CD4-positive, alpha-beta T cell treated with Interleukin-1 beta for 1 hour (primary cell): ENCODE data around the gene IL4R.
A peak's percentile ranks its signal among the peaks of the same experiment; 100 is the strongest.

Experiments used
- DNase-seq, 2 donors: peaks; one replicate each; pipeline ENCODE4 v3.0.0-alpha.2; 2020 to 2022

The IL4R gene

DNA sequence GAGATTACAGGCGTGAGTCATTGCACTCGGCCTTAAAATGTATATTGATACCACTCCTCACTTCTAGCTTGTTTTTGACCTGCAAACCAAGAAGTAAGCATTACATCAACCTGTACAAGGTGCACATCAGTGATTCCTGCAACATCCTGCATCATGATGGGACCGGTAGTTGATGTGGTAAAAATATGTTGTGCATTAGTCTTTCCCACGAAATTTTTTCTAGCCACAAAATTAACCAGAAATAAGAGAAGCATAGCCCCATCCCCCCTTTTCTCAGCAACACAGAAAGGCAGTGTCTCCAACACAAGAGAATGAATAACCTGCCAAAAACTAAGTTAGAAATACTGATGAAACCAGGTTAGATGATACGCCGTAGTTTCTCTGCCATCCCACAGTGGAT lies 24.1 kb upstream of the IL4R start:
- no peak for DNase-seq

DNA sequence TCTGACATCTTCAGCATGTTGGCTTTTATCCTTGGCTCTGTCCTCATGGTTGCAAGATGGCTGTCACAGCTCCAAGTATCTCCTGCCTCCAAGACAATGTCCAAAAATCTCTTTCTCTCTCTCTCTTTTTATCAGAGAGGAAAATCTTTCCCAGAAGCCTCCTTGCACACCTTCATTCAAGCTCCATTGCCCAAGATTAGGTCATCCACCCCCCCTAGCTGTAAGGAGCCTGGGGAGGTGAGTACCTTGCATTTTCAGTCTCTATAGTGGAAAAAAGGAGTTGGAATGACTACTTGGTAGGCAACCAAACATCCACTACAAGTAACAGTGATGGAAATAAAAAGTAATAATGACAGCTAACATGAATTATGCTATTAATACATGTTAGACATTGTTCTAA lies 23.2 kb upstream of the IL4R start:
- no peak for DNase-seq

DNA sequence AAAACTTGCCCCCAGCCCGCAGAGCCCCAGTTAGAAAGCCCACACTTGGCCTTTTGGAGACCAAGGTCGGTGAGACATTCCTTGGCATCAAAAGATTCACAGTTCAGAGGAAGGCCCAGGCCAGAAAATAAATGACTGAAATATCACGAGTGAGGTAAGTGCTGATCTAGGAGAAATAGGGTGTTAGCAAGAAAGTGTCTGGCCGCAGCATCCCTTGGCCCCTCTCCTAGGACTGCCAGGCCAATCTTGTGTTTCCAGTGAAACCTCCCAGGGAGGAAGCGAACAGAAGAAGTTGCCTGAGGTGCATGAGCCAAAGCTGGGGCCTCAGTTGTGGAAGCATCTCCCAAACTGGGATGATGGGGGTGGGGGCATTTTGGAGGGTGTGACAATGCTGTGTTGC lies 22.7 kb upstream of the IL4R start:
- DNase-seq: no peak

DNA sequence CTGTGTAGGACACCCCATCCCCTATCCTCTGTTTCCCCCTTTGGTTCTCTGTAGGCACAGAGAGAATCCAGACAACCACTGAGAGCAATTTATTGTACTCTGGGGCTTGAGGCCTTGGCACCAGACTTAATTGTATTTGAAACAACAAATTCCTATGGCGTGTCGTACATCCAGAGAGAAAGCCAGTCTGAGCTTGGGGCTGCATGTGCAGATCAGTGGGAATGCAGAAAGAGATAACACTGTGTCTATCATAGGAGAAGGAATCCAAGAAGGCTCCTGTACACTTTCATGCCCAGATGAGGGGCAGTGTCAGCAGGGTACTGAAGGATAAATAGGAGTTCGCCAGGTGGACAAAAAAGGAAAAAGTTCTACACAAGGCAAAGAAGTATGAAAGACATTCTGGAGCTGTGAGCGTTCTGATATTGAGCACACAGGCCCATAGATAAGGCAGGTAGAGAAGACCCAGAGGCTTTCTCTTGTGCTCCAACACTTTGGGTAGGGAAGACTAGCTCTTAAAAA lies 22.0 kb upstream of the IL4R start:
- no peak for DNase-seq

DNA sequence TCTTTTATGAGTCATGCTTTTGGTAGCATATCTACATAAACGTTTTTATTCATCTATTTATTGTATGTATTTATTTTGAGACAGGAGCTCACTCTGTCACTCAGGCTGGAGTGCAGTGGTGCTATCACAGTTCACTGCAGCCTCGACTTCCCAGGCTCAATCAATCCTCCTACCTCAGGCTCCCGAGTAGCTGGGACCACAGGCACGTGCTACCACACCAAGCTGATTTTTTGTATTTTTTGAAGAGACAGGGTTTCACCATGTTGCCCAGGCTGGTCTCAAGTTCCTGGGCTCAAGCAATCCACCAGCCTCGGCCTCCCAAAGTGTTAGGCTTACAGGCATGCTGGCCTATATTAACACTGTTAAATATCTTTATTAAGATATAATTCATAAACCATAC lies 20.4 kb upstream of the IL4R start:
- DNase-seq: no peak

DNA sequence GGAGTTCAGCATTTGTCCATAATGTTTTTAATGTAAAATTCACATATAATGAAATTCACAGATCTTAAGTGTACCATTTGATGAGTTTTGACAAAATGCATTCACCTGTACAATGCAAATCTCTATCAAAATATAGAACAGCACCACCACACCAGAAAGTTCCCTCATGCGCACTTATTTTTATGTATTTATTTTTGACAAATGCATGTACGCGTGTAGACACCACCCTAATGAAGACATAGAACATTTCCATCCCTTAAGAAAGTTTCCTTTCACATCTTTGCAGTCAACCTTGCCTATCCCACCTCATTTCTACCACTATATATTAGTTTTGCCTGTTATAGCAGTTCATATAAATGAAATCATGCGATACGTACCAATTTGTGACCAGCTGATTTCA lies 15.6 kb upstream of the IL4R start:
- no peak for DNase-seq

DNA sequence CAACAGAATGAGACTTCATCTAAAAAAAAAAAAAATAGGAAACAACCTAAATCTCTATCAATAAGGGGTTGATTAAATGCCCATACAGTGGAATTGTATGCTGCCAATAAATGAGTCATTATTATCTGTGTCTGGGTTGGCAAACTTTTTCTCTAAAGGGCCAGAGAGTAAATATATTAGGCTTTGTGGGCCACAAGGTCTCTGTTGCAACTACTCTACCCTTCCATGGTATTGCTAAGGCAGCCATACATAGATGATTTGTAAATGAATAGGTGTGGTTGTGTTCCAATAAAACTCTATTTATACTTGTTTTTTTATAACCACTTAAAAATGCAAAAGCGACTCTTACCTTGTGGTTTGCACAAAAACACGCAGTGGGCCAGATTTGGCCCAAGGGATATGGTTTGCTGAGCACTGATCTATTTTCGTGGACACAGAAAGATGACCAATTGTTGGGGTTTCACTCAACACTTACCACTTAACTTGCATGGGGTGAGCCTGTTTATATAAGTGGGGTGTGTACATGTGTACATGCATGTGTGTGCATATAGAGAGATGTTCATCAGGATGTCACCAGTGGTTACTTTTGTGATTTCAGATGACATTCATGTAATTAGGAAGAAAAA lies 12.4 kb upstream of the IL4R start:
- no peak for DNase-seq

DNA sequence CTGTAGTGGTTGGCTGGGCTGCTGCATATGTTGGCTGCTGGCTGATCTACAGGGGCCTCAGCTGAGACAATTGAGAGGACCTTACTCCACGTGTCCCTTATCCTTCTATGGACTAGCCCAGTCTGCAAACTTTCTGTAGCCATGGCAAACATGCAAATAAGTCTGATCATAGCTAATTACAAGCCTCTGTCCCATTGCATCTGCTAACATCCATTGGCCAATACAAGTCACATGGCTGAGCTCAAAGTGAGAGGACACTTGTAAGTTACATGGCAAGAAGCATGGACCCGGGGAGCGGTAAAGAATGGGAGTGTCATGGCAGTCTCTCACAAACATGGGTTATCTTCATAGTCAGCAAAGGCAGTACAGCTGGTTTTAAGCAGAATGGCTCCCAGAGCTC lies 11.6 kb upstream of the IL4R start:
- no peak for DNase-seq

DNA sequence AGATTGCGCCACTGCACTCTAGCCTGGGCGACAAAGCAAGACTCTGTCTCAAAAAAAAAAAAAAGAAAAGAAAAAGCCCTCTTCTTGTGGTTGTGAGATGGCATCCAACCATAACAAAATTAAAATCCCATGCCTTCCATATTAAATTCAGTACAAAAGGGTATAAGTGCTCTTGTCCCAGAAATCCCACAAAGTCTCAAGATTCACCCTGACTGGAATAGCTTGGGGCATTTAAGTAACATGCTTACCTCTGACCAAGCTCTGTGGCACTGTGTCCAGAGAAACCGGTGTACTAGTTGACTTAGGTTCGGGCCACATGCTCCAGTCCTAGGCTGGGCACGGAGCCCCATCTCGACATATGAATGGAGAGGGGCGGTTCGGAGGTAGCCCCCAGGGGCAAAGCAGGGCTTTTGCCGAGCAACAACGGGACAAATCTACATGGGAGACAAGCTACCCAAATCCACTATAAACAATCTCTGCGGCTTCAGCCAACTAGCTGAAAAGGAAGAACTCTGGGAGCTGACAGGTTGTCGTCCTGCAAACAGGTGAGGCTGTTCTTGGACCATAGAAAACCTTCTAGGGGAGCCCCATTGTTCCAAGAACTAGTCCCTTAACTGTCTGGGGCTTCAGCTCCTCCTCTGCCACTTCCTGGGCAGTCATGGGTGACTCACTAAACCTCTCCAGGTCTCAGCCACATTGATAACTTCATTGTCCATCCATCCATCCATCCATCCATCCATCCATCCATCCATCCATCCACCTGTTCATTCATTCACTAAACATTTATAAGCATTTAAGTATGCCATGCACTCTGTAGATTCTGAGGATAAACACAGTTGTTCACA lies 10.3 kb upstream of the IL4R start:
- DNase-seq: no peak

DNA sequence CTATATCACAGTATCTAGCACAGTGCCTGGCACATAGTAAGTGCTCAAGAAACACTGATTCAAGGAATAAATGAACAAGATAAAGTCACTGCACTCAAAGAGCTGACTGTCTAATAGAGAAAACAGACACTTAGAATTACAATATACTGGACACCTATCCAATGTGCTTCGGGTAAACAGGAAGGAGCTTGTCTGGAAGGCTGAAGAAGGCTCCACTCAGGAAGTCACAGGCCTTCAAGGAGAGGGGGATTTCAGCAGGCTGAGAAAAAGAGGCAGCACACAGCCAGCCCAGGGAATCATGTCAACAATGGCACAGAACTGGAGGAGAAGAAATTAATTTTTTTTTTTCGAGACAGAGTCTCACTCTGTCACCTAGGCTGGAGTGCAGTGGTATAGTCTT lies 9.7 kb upstream of the IL4R start:
- DNase-seq: no peak

DNA sequence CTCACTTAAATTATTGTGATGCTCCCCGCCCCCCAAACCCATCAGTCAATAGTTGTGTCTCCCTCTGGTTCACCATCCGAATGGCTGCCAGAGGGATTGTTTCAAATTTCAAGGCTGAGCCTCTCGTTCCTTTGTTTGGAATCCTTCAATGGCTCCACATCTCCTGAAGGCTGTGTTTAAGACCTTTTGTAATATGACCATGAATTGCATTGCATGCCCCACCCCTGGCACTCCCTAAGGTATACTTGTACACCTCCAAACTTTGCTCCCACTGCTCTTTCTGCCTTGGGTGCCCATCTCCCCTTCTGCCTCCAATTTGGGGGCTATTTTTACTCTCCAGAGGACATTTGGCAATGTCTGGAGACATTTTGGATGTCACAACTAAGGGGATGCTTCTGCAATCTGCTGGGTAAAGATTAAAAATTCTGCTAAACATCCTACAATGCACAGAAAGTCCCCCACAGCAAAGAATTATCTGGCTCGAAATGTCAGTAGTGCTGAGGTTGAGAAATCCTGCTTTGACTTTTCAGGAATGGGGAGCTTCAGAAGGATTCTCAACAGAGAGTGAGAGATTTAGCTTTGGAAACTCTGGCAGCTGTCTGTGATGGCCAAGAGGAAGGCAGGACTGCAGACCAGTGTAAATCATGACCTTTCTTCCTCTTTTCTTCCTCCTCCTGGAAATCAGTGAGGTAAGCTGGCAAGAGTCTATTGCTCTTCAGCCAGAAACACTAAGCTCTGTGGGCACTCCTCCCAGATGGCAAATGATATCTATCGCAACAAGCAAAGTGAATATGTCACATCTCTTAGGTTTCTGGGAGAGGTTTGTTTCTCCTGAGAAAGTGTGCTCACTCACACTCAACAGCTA lies 8.7 kb upstream of the IL4R start:
- peak in 1 of 2 donors; percentile 17 for DNase-seq

DNA sequence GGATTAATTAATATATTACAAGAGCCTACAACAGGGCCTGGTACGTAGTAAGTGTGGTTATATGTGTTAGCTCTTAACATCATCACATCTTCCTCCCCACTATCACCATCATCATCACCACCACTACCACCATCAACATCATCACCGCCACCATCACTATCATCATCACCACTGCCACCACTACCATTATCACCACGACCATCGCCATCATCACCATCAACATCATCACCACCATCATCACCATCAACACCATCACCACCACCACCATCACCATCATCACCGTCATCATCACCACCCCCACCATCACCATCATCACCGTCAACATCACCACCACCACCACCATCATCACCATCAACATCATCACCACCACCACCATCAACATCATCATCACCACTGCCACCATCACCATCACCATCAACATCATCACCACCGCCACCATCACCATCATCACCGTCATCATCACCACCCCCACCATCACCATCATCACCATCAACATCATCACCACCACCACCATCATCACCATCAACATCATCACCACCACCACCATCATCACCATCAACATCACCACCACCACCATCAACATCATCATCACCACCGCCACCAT lies 7.8 kb upstream of the IL4R start:
- no peak for DNase-seq

DNA sequence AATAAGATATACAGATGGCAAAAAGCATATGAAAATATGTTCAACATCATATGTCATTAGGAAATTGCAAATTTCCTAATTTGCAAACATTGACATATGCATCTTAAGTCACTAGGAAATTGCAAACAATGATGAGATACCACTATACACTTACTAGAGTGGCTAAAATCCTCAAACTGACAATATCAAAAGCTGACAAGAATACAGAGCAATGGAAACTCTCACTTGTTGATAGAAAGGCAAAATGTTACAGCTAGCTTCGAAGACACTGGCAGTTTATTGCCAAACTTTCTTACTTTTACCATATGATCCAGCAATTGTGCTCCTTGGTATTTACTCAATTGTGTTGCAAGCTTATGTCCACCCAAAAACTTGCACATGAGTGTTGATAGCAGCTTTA lies 5.0 kb upstream of the IL4R start:
- DNase-seq: no peak

DNA sequence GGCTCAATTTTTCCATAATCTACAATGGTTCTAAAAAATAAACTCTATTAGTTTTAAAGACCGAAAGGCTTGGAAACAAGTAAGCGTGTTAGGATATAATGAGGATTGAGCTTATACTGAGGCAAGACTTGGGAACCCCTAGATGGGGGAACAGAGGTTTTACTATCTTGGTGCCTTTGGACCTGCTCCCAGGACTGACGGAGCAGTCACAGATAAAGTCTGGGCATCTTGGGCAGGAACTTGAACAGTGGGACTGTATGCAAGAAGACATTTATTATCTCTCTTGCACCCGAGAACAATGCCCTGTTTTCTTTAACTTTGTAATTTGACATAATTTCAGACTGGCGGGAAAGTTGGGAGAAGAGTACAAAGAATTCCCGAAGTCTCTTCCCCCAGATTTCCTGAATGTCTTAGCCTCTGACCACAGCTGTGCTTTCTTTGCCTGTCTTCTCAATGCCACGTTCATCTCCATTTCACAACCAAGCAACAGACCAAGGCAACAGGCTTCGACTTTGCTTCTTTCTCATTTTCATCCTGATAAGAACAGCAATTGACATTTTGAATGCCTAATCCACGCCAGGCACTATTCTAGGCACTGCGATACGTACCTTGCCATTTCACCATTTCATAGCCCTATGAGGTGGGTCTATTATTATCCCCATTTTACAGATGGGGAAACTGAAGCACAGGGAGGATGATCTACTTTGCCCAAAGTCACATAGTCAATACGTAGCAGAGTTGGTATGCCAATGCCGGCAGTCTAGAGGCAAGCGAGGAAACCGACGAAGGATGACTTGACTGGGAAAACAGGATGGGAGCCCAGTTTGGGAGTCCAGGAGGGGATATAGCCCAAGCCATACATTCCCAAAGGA lies 3.0 kb upstream of the IL4R start:
- DNase-seq: no peak

DNA sequence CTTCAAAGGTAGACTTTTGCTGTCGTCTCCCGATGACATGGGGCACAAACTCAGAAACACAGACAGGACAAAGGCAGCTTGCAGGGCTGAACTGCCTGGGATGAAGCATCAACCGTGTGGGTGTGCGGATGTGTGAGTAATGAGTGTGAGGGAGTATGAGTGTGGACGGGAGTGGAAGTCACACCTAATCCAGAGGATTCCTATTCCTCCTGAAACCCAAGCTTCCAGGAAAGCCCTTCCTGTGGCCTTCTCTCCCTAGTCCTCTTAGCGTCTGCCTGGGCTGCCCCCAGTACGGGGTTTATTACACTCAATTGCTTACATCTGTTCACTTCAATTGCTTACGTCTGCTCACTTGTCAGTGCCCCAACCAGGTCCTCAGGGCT lies 2.3 kb upstream of the IL4R start:
- DNase-seq: no peak

DNA sequence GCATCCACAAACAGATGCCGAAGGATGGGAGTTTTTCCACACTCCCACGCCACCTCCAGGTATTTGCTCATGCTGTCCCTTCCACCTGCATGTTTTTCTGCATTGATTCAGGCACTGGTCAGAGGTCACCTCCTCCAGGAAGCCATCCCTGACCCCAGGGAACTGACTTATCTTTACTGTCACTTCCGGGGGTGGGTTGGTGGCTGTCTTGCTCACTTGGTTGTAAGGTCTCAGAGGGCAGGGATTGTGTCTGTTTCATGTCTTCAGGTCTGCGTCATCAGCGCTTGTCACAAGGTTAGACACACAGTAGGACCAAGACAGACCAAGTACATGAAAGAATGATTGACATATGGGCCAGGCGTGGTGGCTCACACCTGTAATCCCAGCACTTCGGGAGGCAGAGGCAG lies 1.9 kb upstream of the IL4R start:
- DNase-seq: no peak

DNA sequence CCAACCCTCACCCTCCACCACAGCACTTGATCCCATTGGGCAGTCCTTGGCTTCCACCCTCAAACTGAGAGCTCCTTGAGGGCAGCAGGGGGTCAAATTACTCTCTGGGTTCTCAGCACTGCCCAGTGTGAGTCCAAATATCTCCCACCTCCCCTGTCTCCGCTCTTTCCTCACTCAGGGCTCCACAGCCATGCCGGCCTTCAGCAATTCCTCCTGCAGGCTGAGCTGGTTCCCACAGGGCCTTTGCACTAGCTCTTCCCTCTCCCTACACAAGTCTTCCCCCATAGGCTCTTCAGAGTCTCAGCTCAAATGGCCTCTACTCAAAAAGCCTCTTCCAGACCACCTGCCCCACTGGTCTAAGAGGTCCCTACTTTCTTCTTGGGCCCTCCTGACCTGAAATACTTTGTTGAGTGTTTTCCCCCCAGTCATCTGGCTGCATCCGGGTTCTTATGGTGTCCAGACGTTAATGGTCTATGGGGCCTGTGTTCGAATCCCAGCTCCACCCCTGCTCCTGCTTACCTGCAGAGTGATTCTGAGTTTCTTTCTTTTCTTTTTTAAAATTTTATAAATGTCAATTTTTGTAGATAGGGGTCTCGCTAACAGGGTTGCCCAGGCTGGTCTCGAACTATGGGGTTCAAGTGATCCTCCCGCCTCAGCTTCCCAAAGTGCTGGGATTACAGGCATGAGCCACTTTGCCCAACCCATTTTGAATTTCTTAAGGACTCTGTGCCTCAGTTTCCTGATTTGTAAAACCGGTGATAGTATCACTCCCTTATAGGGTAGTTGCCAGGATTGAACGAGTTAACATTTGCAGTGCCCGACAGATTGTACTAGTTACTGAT lies 973 bp upstream of the IL4R start:
- DNase-seq: no peak

DNA sequence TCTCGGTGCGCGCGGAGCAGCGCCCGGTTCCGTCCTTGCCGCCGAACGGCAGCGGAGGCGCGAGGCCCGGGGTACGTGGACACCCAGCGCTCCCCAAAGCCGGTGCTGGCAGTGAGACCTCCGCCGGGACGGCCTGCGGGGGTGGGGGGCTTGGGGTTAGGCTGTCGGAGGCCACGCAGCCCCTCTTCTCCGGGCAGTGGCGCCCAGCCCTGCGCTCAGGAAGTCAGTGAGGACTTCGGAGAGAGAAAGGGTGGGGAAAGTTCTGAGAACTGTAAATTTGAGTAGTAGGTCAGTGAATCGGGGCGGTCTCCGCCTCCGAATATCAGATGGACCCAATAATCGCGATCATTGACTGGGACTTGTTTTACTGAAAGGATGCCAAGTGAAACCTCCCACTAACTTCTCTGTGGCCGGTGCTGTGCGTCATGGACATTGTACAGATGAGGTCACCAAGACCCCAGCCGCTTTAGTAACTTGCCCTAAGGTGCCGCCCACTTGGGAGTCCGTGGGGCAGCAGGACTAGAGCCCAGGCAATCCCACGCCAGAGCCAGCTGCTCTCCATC lies 468 bp downstream of the IL4R start:
- peak; percentile 63 to 71 for DNase-seq

DNA sequence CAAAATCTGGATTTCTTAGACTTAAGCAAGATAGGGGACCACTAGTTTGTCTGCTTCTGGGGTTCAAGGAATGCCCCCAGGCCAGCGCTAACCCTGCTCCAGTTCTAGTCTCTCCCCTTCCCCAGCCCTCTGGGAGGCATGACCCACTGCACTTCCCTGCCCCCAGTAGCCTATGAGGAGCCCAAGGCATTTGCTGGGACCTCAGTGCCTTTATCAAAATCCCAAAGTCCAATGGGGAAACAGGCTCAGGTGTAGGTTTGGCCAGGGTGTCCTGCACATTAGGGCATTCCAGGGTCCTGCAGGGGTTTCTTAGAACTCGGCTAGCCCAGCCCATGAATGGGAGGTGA lies 1.2 kb downstream of the IL4R start:
- DNase-seq: no peak

DNA sequence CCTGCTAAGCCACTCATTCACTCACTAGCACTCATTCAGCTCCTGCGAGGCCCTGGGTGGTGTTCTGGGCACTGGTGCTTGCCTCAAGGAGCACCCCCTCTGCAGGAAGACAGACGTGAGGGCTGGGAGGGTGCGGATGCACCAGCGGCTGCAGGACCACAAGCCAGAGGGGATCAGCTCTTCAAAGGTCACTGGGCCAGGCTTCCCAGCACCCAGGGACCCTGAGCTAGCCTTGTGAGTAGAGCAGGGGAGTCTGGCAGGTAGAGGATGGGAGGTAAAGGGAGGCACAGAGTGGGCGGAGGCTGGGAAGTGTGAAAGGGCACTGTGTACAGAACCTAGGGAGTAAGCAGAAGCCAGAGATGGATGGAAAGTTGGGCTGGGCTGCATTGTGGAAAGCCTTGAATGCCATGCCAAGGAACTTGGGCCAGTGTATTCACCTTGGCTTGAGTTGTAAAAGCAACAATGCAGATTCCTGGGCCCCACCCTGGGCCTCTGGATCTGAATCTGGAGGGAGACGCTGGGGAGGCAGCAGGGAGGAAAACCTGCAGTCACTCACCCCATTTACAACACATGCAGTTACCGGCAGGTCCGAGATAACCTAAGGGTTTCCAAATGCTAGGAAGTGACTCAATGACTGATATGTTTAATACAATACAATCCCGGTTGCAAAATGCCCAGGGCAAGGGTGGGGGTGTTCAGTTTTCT lies 1.7 kb downstream of the IL4R start:
- DNase-seq: peak; percentile 51 to 53
